Cerebellar nuclear complex (tissue), 1 donor: Measurements from ENCODE around the gene TMEM163.
A peak's percentile ranks its signal among the peaks of the same experiment; 100 is the strongest.
"Not testable (repeated sequence)": the region's sequence is repeated elsewhere in the genome, so short reads cannot be mapped to it uniquely, and the experiment has no call there.

ENCODE experiments used
- DNase-seq, 2 experiments: peaks; one replicate each; lab custom pipeline; 2025; lab: John Stamatoyannopoulos, UW

Gene TMEM163

GRCh38 chr2:134718817-134719814, at the start of gene TMEM163:
Gene TMEM163, minus strand, starts transcription at chr2:134719000.
- no peak for DNase-seq

- no peak for DNase-seq
These were observed 47.8 kb upstream of the TMEM163 start for GRCh38 chr2:134766583-134766982.

GRCh38 chr2:134765987-134766386, 47.2 kb upstream of the TMEM163 start:
- DNase-seq, result no peak

GRCh38 chr2:134764164-134764563, 45.4 kb upstream of the TMEM163 start:
- no peak for DNase-seq

- DNase-seq, result no peak
These were observed 44.4 kb upstream of the TMEM163 start for GRCh38 chr2:134763164-134763710.

- peak in 1 of 2 experiments; percentile 27 for DNase-seq
These were observed 43.7 kb upstream of the TMEM163 start for GRCh38 chr2:134762508-134762907.

GRCh38 chr2:134760385-134760784, 41.6 kb upstream of the TMEM163 start:
- no peak for DNase-seq

GRCh38 chr2:134758633-134759032, 39.8 kb upstream of the TMEM163 start:
- DNase-seq, result no peak

GRCh38 chr2:134751981-134752380, 33.2 kb upstream of the TMEM163 start:
- DNase-seq, result not testable (repeated sequence)

- no peak for DNase-seq
These were observed 26.7 kb upstream of the TMEM163 start for GRCh38 chr2:134745546-134745945.

GRCh38 chr2:134745023-134745422, 26.2 kb upstream of the TMEM163 start:
- DNase-seq, result no peak

GRCh38 chr2:134739879-134740301, 21.1 kb upstream of the TMEM163 start:
- DNase-seq, result no peak

GRCh38 chr2:134739236-134739878, 20.6 kb upstream of the TMEM163 start:
- no peak for DNase-seq

GRCh38 chr2:134738141-134738870, 19.5 kb upstream of the TMEM163 start:
- DNase-seq, result no peak

- no peak for DNase-seq
These were observed 18.9 kb upstream of the TMEM163 start for GRCh38 chr2:134737671-134738070.

GRCh38 chr2:134736167-134736880, 17.5 kb upstream of the TMEM163 start:
- DNase-seq, result no peak

GRCh38 chr2:134728163-134728562, 9.4 kb upstream of the TMEM163 start:
- DNase-seq, result no peak

- DNase-seq, result no peak
These were observed 8.6 kb upstream of the TMEM163 start for GRCh38 chr2:134727385-134727784.

- DNase-seq, result no peak
These were observed 7.8 kb upstream of the TMEM163 start for GRCh38 chr2:134726645-134727044.

- DNase-seq, result no peak
These were observed 7.1 kb upstream of the TMEM163 start for GRCh38 chr2:134725876-134726275.

GRCh38 chr2:134724341-134724740, 5.5 kb upstream of the TMEM163 start:
- DNase-seq, result no peak
